ENCODE results near the gene TIMP1.

The TIMP1 gene

DNA sequence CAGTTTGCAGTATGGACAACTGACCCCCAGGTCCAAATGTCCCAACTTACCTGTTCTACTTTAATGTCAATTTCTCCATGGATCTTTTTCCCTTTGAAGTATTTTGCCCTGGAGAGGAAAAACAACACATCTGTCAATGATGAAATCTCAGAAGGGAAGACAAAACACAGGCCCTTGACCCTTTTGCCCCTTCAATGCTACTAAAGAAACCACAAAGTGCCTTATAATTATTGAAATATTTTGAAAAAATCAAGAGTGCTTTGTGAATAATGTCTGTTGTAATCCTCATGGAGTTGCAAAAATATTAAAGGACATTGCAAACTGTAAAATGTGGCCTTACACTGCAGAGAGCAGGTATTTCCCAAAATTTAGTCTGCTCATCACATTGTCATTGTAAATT is 24.9 kb downstream of the TIMP1 start:
- DNase-seq (ENCODE audit: low spot score), result no peak
- no peaks in the 10 kb centered on the region for H3K4me1 ChIP-seq (ENCODE audit: insufficient read depth, poor library complexity, severe bottlenecking)
- no peaks in the 10 kb centered on the region for H3K27me3 ChIP-seq (ENCODE audit: insufficient read depth, poor library complexity, severe bottlenecking)
- H3K4me3 ChIP-seq (ENCODE audit: severe bottlenecking), result no peak overlapping the region
- no peaks in the 10 kb centered on the region for H3K9me3 ChIP-seq (ENCODE audit: severe bottlenecking)
- no peaks in the 10 kb centered on the region for H3K36me3 ChIP-seq (ENCODE audit: low read depth)
- no peak for TF ChIP-seq CTCF (IDR thresholded peaks at IDR 0.05; ENCODE audit: poor library complexity, severe bottlenecking)
- no peak overlapping the region for H3K27ac ChIP-seq (ENCODE audit: poor library complexity, severe bottlenecking)
- no peak for ATAC-seq (ENCODE audit: low read depth)

DNA sequence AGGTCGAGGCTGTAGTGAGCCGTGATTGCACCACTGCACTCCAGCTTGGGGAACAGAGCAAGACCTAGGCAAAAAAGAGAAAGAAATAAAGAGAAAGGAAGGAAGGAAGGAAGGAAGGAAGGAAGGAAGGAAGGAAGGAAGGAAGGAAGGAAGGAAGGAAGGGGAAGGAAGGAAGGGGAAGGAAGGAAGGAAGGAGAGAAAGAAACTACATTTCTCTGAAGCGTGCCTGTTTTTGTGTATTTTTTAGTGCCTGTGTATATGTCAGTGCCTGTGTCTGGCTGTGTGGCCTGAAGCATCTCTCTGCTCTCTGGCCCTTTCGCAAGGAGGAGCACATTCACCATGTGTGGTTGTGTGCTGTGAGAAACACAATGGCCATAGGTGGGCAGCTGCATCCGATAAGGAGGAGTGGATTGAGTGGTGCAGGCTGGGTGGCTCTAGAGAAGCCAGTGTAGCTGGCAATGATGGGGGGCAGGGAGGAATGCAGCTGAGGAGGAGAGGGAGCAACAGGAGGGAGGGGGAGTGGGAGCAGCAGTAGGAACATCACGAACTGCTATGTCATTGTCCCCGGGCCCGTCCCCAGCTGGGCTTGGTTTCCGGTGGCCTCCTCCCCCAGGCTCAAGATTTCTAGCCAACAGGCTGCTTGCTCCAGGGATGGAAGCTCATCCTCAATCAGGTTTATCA is 26.0 kb downstream of the TIMP1 start:
- Histone ChIP-seq H3K27ac (ENCODE audit: poor library complexity, severe bottlenecking) (no peak overlapping the region), H3K27me3 (ENCODE audit: insufficient read depth, poor library complexity, severe bottlenecking) (no peaks in the 10 kb centered on the region), H3K4me1 (ENCODE audit: insufficient read depth, poor library complexity, severe bottlenecking) (no peaks in the 10 kb centered on the region), H3K36me3 (ENCODE audit: low read depth) (no peaks in the 10 kb centered on the region), H3K4me3 (ENCODE audit: severe bottlenecking) (no peak overlapping the region), H3K9me3 (ENCODE audit: severe bottlenecking) (no peaks in the 10 kb centered on the region)
- ATAC-seq (ENCODE audit: low read depth), result no peak
- TF ChIP-seq CTCF (IDR thresholded peaks at IDR 0.05; ENCODE audit: poor library complexity, severe bottlenecking), result no peak
- no peak for DNase-seq (ENCODE audit: low spot score)

DNA sequence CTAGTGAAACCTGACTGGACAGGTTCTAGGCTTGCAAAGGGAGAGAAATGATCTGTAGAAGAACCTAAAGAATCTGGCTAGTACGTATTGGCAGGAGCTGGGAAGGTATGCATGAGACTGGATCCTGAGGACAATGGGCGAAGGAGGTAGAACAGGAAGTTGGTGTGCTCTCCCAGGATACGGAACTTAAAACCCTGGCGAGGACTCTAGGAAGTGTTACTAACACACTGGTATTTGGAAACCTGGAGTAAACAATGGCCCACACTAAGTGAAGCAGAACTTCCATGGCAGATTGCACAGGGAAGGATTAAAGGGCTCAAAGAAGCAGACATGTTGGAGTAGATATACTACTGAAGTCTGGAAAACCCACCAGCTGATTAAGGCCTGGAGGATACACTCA is 28.3 kb downstream of the TIMP1 start:
- Histone ChIP-seq H3K4me3 (ENCODE audit: severe bottlenecking) (no peak overlapping the region), H3K9me3 (ENCODE audit: severe bottlenecking) (no peaks in the 10 kb centered on the region), H3K4me1 (ENCODE audit: insufficient read depth, poor library complexity, severe bottlenecking) (no peaks in the 10 kb centered on the region), H3K36me3 (ENCODE audit: low read depth) (no peaks in the 10 kb centered on the region), H3K27me3 (ENCODE audit: insufficient read depth, poor library complexity, severe bottlenecking) (no peaks in the 10 kb centered on the region), H3K27ac (ENCODE audit: poor library complexity, severe bottlenecking) (no peak overlapping the region)
- DNase-seq (ENCODE audit: low spot score) (no peak), ATAC-seq (ENCODE audit: low read depth) (no peak)
- no peak for TF ChIP-seq CTCF (IDR thresholded peaks at IDR 0.05; ENCODE audit: poor library complexity, severe bottlenecking)

DNA sequence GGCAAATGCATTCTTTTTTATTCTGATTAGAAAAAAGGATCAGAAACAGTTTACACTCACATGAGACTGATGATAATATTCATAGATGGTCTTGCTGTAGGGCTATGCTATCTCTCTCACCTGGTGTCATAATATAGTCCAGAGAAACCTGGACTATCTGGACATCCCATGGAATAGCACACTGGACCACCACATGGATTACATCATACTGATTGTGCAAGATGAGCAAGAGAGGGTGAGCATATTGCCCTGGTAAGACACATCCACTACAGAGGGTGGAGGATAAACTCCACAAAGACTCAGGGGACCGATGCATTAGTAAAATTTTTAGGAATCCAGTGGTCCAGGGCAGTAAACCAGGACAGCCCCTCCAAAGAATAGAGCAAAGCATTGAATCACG is 29.3 kb downstream of the TIMP1 start:
- Histone ChIP-seq H3K27ac (ENCODE audit: poor library complexity, severe bottlenecking) (no peak overlapping the region), H3K9me3 (ENCODE audit: severe bottlenecking) (no peaks in the 10 kb centered on the region), H3K4me3 (ENCODE audit: severe bottlenecking) (no peak overlapping the region), H3K27me3 (ENCODE audit: insufficient read depth, poor library complexity, severe bottlenecking) (no peaks in the 10 kb centered on the region), H3K4me1 (ENCODE audit: insufficient read depth, poor library complexity, severe bottlenecking) (no peaks in the 10 kb centered on the region), H3K36me3 (ENCODE audit: low read depth) (no peaks in the 10 kb centered on the region)
- TF ChIP-seq CTCF (IDR thresholded peaks at IDR 0.05; ENCODE audit: poor library complexity, severe bottlenecking), result no peak
- DNase-seq (ENCODE audit: low spot score), result no peak
- no peak for ATAC-seq (ENCODE audit: low read depth)

DNA sequence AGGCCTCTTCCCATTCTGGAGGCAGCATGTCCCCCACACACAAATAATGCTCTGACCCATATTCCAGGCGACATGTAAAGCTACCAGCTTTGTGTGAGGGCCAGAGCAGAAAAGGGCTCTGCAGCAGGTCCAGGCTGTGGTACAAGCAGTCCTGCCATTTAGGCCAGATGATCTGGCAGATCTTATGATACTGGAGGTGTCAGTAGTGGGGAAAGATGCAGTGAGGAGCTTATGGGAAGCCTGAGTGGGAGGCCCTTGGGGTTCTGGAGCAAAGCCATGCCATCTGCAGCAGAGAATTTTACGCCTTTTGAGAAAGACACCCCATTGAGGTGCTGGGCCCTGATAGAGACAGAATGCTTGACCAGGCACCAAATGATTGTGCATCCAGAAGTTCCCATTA is 29.7 kb downstream of the TIMP1 start:
- no peak for ATAC-seq (ENCODE audit: low read depth)
- no peak overlapping the region for H3K27ac ChIP-seq (ENCODE audit: poor library complexity, severe bottlenecking)
- no peak for DNase-seq (ENCODE audit: low spot score)
- H3K9me3 ChIP-seq (ENCODE audit: severe bottlenecking), result no peaks in the 10 kb centered on the region
- H3K36me3 ChIP-seq (ENCODE audit: low read depth), result no peaks in the 10 kb centered on the region
- TF ChIP-seq CTCF (IDR thresholded peaks at IDR 0.05; ENCODE audit: poor library complexity, severe bottlenecking), result no peak
- no peaks in the 10 kb centered on the region for H3K27me3 ChIP-seq (ENCODE audit: insufficient read depth, poor library complexity, severe bottlenecking)
- no peak overlapping the region for H3K4me3 ChIP-seq (ENCODE audit: severe bottlenecking)
- no peaks in the 10 kb centered on the region for H3K4me1 ChIP-seq (ENCODE audit: insufficient read depth, poor library complexity, severe bottlenecking)

Measured in RWPE2 (cell line).